Fibroblast of pulmonary artery (primary cell): ENCODE results near the gene EGFR.

Experiments used
- DNase-seq: peaks from one replicate; pipeline ENCODE4 v3.0.0-alpha.2; 2010; ENCODE audit warnings: low read depth
- H3K4me3 ChIP-seq: replicated peaks from 2 replicates; pipeline ENCODE4 v1.5.1; 2011; ENCODE audit warnings: low read depth, mild to moderate bottlenecking, control low read depth, low read length, moderate library complexity
- CTCF ChIP-seq: IDR thresholded peaks from 2 replicates; pipeline ENCODE4 v1.5.1; 2011; ENCODE audit warnings: mild to moderate bottlenecking, control low read depth, low read length, inconsistent platforms; ENCODE audit errors: missing control alignments

The EGFR gene

GRCh38 chr7:55094092-55094690 is 75.4 kb downstream of the EGFR start:
- no peak overlapping the region for H3K4me3 ChIP-seq
- TF ChIP-seq CTCF, result no peak
- DNase-seq, result no peak

GRCh38 chr7:55095672-55096071 is 76.9 kb downstream of the EGFR start:
- TF ChIP-seq CTCF, result no peak
- no peak for DNase-seq
- no peak overlapping the region for H3K4me3 ChIP-seq

GRCh38 chr7:55096323-55096722 is 77.5 kb downstream of the EGFR start:
- no peak overlapping the region for H3K4me3 ChIP-seq
- DNase-seq, result no peak
- TF ChIP-seq CTCF, result no peak

- H3K4me3 ChIP-seq, result no peak overlapping the region
- no peak for TF ChIP-seq CTCF
- DNase-seq, result no peak
Measured at GRCh38 chr7:55097100-55097499, 78.3 kb downstream of the EGFR start.

- no peak for TF ChIP-seq CTCF
- DNase-seq, result peak; percentile 64
- H3K4me3 ChIP-seq, result no peak overlapping the region
Measured at GRCh38 chr7:55099066-55099820, 80.4 kb downstream of the EGFR start.

- no peak for TF ChIP-seq CTCF
- H3K4me3 ChIP-seq, result no peak overlapping the region
- peak; percentile 38 for DNase-seq
Measured at GRCh38 chr7:55099821-55100543, 81.2 kb downstream of the EGFR start.
